Mesenteric fat pad (tissue), 1 donor: ENCODE data around the gene ABHD16B. TPM values are rescaled to one million over a fixed set of nuclear protein-coding genes. Genes with fewer than 3 reads are reported as not detected.
"Not testable (repeated sequence)": the region's sequence is repeated elsewhere in the genome, so short reads cannot be mapped to it uniquely, and the experiment has no call there.

Experiments
- DNase-seq: peaks from one replicate; pipeline ENCODE4 v3.0.0-alpha.2; 2020; ENCODE audit warnings: low spot score
- total RNA-seq: library from RNA; stranded (reverse); fragmentation: NEBNext Ultra II Directional; extraction: Animal tissue kit (Norgen Biotek cat#: 25700); gene quantifications from one replicate; pipeline ENCODE4 v1.2.1, GENCODE V29; 2021
- donor health status: DM: yes; HTN: yes; CAD: no.

Gene ABHD16B
- total RNA-seq, 1 donor from 2014 or later = not detected

GRCh38 chr20:63877755-63878470, 16.6 kb downstream of the ABHD16B start:
- no peak for DNase-seq

GRCh38 chr20:63878899-63879663, 17.8 kb downstream of the ABHD16B start:
- DNase-seq = no peak

GRCh38 chr20:63880901-63881300, 19.6 kb downstream of the ABHD16B start:
- DNase-seq = not testable (repeated sequence)

- no peak for DNase-seq
Measured at GRCh38 chr20:63881451-63882226, 20.3 kb downstream of the ABHD16B start.

GRCh38 chr20:63882257-63883200, 21.2 kb downstream of the ABHD16B start:
- no peak for DNase-seq

- DNase-seq = no peak
Measured at GRCh38 chr20:63883201-63883593, 21.9 kb downstream of the ABHD16B start.

- no peak for DNase-seq
Measured at GRCh38 chr20:63884506-63885263, 23.4 kb downstream of the ABHD16B start.

GRCh38 chr20:63885264-63886053, 24.2 kb downstream of the ABHD16B start:
- DNase-seq = no peak

- no peak for DNase-seq
Measured at GRCh38 chr20:63886054-63886419, 24.7 kb downstream of the ABHD16B start.

- no peak for DNase-seq
Measured at GRCh38 chr20:63886921-63887320, 25.6 kb downstream of the ABHD16B start.

GRCh38 chr20:63889241-63890200, 28.2 kb downstream of the ABHD16B start:
- no peak for DNase-seq

- no peak for DNase-seq
Measured at GRCh38 chr20:63890201-63890576, 28.9 kb downstream of the ABHD16B start.

GRCh38 chr20:63890616-63891015, 29.3 kb downstream of the ABHD16B start:
- DNase-seq = no peak

GRCh38 chr20:63891061-63892002, 30.0 kb downstream of the ABHD16B start:
- no peak for DNase-seq

GRCh38 chr20:63892402-63892801, 31.1 kb downstream of the ABHD16B start:
- DNase-seq = no peak

- DNase-seq = no peak
Measured at GRCh38 chr20:63893999-63894357, 32.7 kb downstream of the ABHD16B start.
